Activated CD4-positive, alpha-beta T cell treated with anti-CD3 and anti-CD28 coated beads, Interleukin-2, amount 10 ng/mL, durations not matched to agents 24 days and 14 days (primary cell): ENCODE results near the gene HHLA2. TPM values are rescaled to one million over a fixed set of nuclear protein-coding genes. Genes with fewer than 3 reads are reported as not detected.
"Not testable (repeated sequence)": the region's sequence is repeated elsewhere in the genome, so short reads cannot be mapped to it uniquely, and the experiment has no call there.

Source experiments
- DNase-seq: peaks from one replicate; pipeline ENCODE4 v3.0.0; 2022
- H3K27ac Mint-ChIP-seq: one replicate; pipeline ENCODE4 v1.8.0; 2022; ENCODE audit warnings: mild to moderate bottlenecking, mixed read lengths
- H3K27me3 Mint-ChIP-seq: one replicate; pipeline ENCODE4 v1.8.0; 2022; ENCODE audit warnings: mixed read lengths
- H3K36me3 Mint-ChIP-seq: one replicate; pipeline ENCODE4 v1.8.0; 2022; ENCODE audit warnings: low read depth, mild to moderate bottlenecking, mixed read lengths
- H3K4me1 Mint-ChIP-seq: one replicate; pipeline ENCODE4 v1.8.0; 2021; ENCODE audit warnings: mixed read lengths
- H3K4me3 Mint-ChIP-seq: one replicate; pipeline ENCODE4 v1.8.0; 2022; ENCODE audit warnings: mild to moderate bottlenecking, moderate library complexity, mixed read lengths
- H3K9me3 Mint-ChIP-seq: one replicate; pipeline ENCODE4 v1.8.0; 2021; ENCODE audit warnings: mixed read lengths
- intact Hi-C: fragments of 100-400 bp; cut with micrococcal nuclease; formaldehyde crosslinking; loops from one replicate; pipeline ENCODE4 v1.15.1; 2023
- total RNA-seq: library from RNA; stranded (reverse); gene quantifications from 2 replicates; pipeline ENCODE4 v1.2.3, GENCODE V29; 2022

HHLA2 gene
- total RNA-seq, result 2.0 and 2.2 TPM in 2 replicates

DNA sequence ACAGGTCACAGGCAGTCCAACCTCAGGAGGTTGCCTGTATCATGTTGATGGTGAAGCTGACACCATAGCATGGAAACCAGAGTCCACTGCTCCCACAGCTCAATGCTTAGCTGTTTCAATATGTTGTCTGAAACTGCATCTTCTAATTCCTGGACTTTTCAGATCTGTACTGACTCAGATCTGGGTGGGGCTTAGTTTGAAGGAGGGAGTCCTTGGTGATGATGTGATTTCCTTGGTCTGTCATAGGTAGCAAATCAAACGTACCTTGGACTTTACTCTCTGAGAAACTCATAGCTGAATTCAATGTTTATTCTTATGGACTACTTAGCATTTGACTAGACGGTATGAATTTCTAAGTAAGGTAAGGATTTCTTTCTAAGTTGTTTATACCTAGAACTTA is at the start of gene HHLA2:
TSS of gene HHLA2 (plus strand) at position 310 of the 400 bp plus-strand sequence. CDS start 55,266 bp downstream, outside the sequence.
- Mint-ChIP-seq H3K4me3 (peak within 1 kb of the TSS; percentile 57), H3K27me3 (no peaks in the 10 kb centered on the region), H3K4me1 (peaks cover 69% of the 10 kb centered on the region), H3K9me3 (peaks cover 8% of the 10 kb centered on the region), H3K36me3 (peaks cover 6% of the 10 kb centered on the region), H3K27ac (peak within 1 kb of the TSS; percentile 63)
- intact Hi-C loops, result loop anchor here (1.0 to 10.0 kb wide), 5 partner anchors 92 to 541 kb away; partner anchors contain the start of genes CIP2A and DZIP3
- peak; percentile 71 for DNase-seq

- Mint-ChIP-seq H3K9me3 (peaks cover 3% of the 10 kb centered on the region), H3K4me1 (peaks cover 3% of the 10 kb centered on the region), H3K27me3 (no peaks in the 10 kb centered on the region), H3K4me3 (no peak overlapping the region), H3K27ac (no peak overlapping the region), H3K36me3 (peaks cover 2% of the 10 kb centered on the region)
- intact Hi-C loops, result no loop called here
- no peak for DNase-seq
Observed at GRCh38 chr3:108250626-108251025, 45.7 kb upstream of the HHLA2 start.

DNA sequence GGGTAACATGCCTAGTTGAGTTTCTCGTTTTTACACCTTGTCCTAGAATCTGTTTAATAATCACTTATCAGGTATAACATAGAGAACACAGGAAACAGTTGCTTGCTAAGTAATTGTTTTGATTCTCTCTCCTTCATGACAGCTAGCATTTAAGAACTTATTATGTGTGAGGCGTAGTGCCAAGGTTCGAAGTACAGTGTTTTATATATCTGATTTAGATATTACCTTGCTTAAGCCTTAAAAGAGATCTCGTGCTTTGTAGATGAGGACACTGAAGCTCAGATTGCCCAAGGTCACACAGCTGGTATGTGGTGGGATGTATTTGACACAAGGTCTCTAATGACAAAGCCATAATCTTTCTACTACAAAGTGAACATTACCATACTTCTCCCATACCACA is 45.1 kb upstream of the HHLA2 start:
- H3K9me3 Mint-ChIP-seq, result peaks cover 3% of the 10 kb centered on the region
- no peak for DNase-seq
- peaks cover 3% of the 10 kb centered on the region for H3K4me1 Mint-ChIP-seq
- no peak overlapping the region for H3K4me3 Mint-ChIP-seq
- H3K36me3 Mint-ChIP-seq, result peaks cover 2% of the 10 kb centered on the region
- intact Hi-C loops, result no loop called here
- no peak overlapping the region for H3K27ac Mint-ChIP-seq
- H3K27me3 Mint-ChIP-seq, result no peaks in the 10 kb centered on the region

- no peaks in the 10 kb centered on the region for H3K4me1 Mint-ChIP-seq
Observed at GRCh38 chr3:108251844-108252243, 44.5 kb upstream of the HHLA2 start.

GRCh38 chr3:108255131-108255530 is 41.2 kb upstream of the HHLA2 start:
- H3K36me3 Mint-ChIP-seq, result peaks cover 2% of the 10 kb centered on the region
- intact Hi-C loops, result no loop called here
- H3K4me3 Mint-ChIP-seq, result no peak overlapping the region
- H3K27ac Mint-ChIP-seq, result no peak overlapping the region
- H3K9me3 Mint-ChIP-seq, result peaks cover 7% of the 10 kb centered on the region
- H3K27me3 Mint-ChIP-seq, result no peaks in the 10 kb centered on the region
- no peaks in the 10 kb centered on the region for H3K4me1 Mint-ChIP-seq
- DNase-seq, result no peak

More at GRCh38 chr3:108251844-108252243, 44.5 kb upstream of the HHLA2 start:
- DNase-seq, result no peak
- H3K27ac Mint-ChIP-seq, result no peak overlapping the region
- H3K27me3 Mint-ChIP-seq, result no peaks in the 10 kb centered on the region
- peaks cover 2% of the 10 kb centered on the region for H3K36me3 Mint-ChIP-seq
- no peak overlapping the region for H3K4me3 Mint-ChIP-seq
- peaks cover 4% of the 10 kb centered on the region for H3K9me3 Mint-ChIP-seq
- intact Hi-C loops, result no loop called here

DNA sequence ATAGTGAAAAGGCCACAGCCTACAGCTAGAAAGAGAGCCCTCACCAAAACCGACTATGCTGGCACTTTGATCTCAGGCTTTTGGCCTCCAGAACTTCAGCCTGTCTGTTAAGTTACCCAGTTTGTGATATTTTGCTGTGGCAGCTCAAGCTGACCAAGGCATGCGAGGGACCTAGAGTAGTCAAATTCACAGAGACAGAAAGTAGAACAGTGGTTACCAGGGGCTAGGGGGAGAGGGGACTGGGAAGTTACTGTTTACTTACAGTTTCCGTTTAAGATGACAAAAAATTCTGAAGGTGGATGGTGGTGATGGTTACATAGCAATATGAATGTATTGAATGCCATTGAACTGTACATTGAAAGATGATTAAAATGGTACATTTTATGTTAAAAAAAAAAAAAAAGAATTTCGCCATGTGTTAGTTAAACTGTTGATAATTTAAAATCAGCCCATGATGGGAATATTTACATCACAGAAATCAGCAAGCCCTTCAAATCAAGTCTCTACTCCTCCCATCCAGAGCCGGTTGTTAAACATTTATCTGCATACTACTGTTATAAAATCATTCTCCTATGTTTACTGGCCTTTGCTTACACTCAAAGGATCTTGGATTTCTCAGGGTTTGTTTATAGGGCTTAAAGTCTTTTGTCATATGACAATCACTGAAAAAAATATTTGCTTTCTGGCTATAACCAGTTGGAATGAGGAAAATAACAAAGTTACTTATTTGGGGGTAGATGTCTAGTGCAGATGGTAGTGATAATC is 31.6 kb upstream of the HHLA2 start:
- H3K9me3 Mint-ChIP-seq, result peaks cover 24% of the 10 kb centered on the region
- DNase-seq, H3K27ac Mint-ChIP-seq, H3K36me3 Mint-ChIP-seq, H3K4me1 Mint-ChIP-seq, intact Hi-C loops, H3K27me3 Mint-ChIP-seq, H3K4me3 Mint-ChIP-seq: not testable (repeated sequence)

GRCh38 chr3:108268235-108268634 is 28.1 kb upstream of the HHLA2 start:
- H3K36me3 Mint-ChIP-seq, H3K4me3 Mint-ChIP-seq, intact Hi-C loops, H3K27ac Mint-ChIP-seq, H3K27me3 Mint-ChIP-seq, H3K4me1 Mint-ChIP-seq, DNase-seq: not testable (repeated sequence)
- peaks cover 27% of the 10 kb centered on the region for H3K9me3 Mint-ChIP-seq

DNA sequence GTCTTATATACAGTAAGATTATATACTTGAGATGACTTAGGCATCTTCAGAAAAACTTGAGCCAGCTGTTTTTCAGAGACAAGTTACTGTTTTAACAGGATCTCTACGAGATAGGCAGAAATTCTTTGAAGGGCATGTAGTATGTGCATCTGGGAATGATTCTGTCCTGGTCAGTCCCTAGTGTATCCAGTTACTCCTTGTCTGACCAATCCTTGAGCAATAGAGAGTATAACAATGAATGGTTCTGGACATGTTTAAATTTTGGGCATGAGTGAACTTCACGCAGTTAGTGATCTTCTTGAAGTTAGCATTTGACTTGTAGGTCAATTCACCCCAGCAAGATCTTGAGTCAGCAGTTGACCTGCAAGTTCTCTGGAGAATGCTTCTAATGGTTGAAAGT is 24.7 kb upstream of the HHLA2 start:
- H3K27me3 Mint-ChIP-seq, result no peaks in the 10 kb centered on the region
- peaks cover 28% of the 10 kb centered on the region for H3K9me3 Mint-ChIP-seq
- intact Hi-C loops, result no loop called here

DNA sequence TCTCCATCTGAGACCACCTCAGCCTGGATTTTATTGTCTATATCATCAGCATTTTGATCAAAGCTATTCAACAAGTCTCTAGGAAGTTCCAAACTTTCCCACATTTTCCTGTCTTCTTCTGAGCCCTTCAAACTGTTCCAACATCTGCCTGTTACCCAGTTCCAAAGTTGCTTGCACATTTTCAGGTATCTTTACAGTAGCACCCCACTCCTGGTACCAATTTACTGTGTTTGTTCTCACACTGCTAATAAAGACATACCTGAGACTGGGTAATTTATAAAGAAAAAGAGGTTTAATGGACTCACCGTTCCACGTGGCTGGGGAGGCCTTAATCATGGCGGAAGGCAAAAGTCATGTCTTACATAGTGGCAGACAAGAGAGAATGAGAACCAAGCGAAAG is 17.3 kb upstream of the HHLA2 start:
- Mint-ChIP-seq H3K36me3 (peaks cover 14% of the 10 kb centered on the region), H3K9me3 (peaks cover 31% of the 10 kb centered on the region)
- H3K4me3 Mint-ChIP-seq, H3K27me3 Mint-ChIP-seq, H3K27ac Mint-ChIP-seq, DNase-seq, H3K4me1 Mint-ChIP-seq, intact Hi-C loops: not testable (repeated sequence)

More for the DNA sequence above, 24.7 kb upstream of the HHLA2 start:
- no peak overlapping the region for H3K4me3 Mint-ChIP-seq
- no peak for DNase-seq
- H3K36me3 Mint-ChIP-seq, result no peaks in the 10 kb centered on the region
- H3K4me1 Mint-ChIP-seq, result no peaks in the 10 kb centered on the region
- H3K27ac Mint-ChIP-seq, result no peak overlapping the region

GRCh38 chr3:108280476-108280875 is 15.9 kb upstream of the HHLA2 start:
- Mint-ChIP-seq H3K9me3 (peaks cover 34% of the 10 kb centered on the region), H3K4me3 (no peak overlapping the region), H3K27ac (no peak overlapping the region), H3K27me3 (no peaks in the 10 kb centered on the region), H3K4me1 (peaks cover 12% of the 10 kb centered on the region), H3K36me3 (peaks cover 14% of the 10 kb centered on the region)
- intact Hi-C loops, result no loop called here
- DNase-seq, result no peak

DNA sequence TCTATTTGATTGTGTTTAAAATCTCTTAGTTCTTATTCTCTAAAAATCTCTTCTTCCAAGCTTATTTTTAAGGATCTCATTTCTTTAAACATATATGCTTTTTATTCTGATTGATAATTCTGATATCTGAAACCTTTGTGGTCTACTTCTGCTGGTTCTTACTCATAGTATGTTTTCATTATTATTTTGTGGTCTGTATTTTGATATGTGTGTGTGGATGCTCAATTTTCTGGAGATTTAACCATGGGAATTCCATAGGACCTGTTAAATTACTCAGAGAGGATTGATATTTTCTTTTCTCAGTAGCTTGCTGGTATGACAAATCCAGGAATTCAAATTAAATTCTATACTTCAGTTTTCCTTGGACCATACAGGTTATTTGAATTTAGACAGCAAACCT is 14.7 kb upstream of the HHLA2 start:
- DNase-seq, result no peak
- Mint-ChIP-seq H3K27ac (no peak overlapping the region), H3K27me3 (no peaks in the 10 kb centered on the region), H3K36me3 (peaks cover 14% of the 10 kb centered on the region), H3K4me3 (no peak overlapping the region), H3K9me3 (peaks cover 33% of the 10 kb centered on the region), H3K4me1 (peaks cover 13% of the 10 kb centered on the region)
- intact Hi-C loops, result no loop called here

DNA sequence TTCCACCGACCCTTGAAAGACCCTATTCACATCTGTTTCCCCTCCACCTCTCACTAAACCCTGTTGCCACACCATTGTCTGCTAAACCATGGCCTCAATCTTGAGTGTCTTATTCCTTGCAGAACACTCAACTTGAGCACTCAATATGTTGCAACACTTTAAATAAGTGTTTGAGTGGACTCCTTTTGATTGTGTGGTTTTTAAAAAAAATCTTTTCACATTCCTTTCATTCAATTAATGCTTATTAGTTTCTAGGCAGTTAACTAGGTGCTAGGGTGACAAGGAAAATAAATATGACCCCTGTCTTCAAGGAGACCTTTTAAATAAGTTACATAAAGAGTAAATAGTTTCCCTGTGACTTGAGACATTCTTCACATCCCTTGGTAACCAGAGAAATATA is 13.3 kb upstream of the HHLA2 start:
- peaks cover 23% of the 10 kb centered on the region for H3K9me3 Mint-ChIP-seq
- peaks cover 7% of the 10 kb centered on the region for H3K36me3 Mint-ChIP-seq
- H3K4me3 Mint-ChIP-seq, result no peak overlapping the region
- no peaks in the 10 kb centered on the region for H3K27me3 Mint-ChIP-seq
- no peak overlapping the region for H3K27ac Mint-ChIP-seq
- peaks cover 19% of the 10 kb centered on the region for H3K4me1 Mint-ChIP-seq
- intact Hi-C loops, result no loop called here
- DNase-seq, result no peak

DNA sequence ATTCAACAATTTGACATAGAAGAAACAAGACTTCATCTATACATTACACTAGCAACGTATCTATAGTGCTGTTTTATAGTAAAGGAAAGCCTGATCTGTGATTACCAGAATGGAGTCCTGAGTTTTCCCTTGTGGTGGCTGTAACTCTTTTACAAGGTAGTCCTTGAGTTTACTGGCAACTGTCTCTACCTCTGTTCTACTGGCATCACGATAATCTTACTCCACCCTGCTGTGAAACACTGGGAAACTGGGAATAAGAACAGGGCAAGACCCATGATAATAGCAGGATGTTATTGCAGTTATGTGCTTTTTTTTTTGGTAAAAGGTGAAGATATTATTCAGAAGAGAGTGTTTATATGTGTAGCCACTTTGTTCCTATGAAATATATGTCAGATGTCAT is 12.4 kb upstream of the HHLA2 start:
- H3K4me1 Mint-ChIP-seq, result peaks cover 21% of the 10 kb centered on the region
- H3K27ac Mint-ChIP-seq, result no peak overlapping the region
- H3K4me3 Mint-ChIP-seq, result no peak overlapping the region
- no peak for DNase-seq
- intact Hi-C loops, result no loop called here
- H3K9me3 Mint-ChIP-seq, result peaks cover 18% of the 10 kb centered on the region
- H3K27me3 Mint-ChIP-seq, result no peaks in the 10 kb centered on the region
- H3K36me3 Mint-ChIP-seq, result peaks cover 2% of the 10 kb centered on the region

GRCh38 chr3:108285176-108285575 is 11.2 kb upstream of the HHLA2 start:
- DNase-seq, result no peak
- H3K4me1 Mint-ChIP-seq, result peaks cover 21% of the 10 kb centered on the region
- H3K4me3 Mint-ChIP-seq, result no peak overlapping the region
- H3K27me3 Mint-ChIP-seq, result no peaks in the 10 kb centered on the region
- peaks cover 14% of the 10 kb centered on the region for H3K9me3 Mint-ChIP-seq
- no peaks in the 10 kb centered on the region for H3K36me3 Mint-ChIP-seq
- H3K27ac Mint-ChIP-seq, result no peak overlapping the region
- intact Hi-C loops, result no loop called here

DNA sequence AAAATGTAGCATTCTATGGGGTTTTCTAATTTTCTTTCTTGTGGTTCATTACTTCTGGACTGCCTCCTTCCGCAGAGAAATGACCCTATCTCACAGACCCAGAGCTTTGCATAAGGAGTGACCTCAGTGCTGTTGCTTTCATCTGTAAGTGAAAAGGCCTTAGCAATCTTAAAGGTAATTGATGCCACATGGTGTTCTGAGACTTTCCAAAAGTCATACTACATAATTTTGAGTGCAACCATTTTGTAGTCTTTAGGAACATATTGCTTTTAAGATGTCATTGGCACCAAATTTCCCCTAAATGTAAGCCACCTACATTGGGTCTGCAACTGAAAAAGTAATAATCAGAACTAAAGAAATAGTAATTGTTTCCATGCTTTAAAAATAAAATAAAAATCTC is 9.2 kb upstream of the HHLA2 start:
- no peak for DNase-seq
- Mint-ChIP-seq H3K9me3 (peaks cover 29% of the 10 kb centered on the region), H3K36me3 (peaks cover 15% of the 10 kb centered on the region), H3K4me3 (no peak overlapping the region), H3K27ac (peak overlapping the region; percentile 53), H3K27me3 (no peaks in the 10 kb centered on the region), H3K4me1 (peaks cover 35% of the 10 kb centered on the region)
- intact Hi-C loops, result no loop called here
